Femur (tissue), 1 donor: Measurements from ENCODE around the gene EPC2.
"Not testable (repeated sequence)": the region's sequence is repeated elsewhere in the genome, so short reads cannot be mapped to it uniquely, and the experiment has no call there.

Source experiments
- DNase-seq: peaks from one replicate; pipeline ENCODE4 v3.0.0-alpha.2; 2017

Gene EPC2

GRCh38 chr2:148730085-148730484 is 85.5 kb downstream of the EPC2 start:
- no peak for DNase-seq

- no peak for DNase-seq
Observed at GRCh38 chr2:148737742-148738141, 93.2 kb downstream of the EPC2 start.

- no peak for DNase-seq
Observed at GRCh38 chr2:148739454-148740105, 95.0 kb downstream of the EPC2 start.

- DNase-seq: no peak
Observed at GRCh38 chr2:148742373-148742772, 97.8 kb downstream of the EPC2 start.

GRCh38 chr2:148745151-148745851 is 100.8 kb downstream of the EPC2 start:
- no peak for DNase-seq

- no peak for DNase-seq
Observed at GRCh38 chr2:148746973-148747372, 102.4 kb downstream of the EPC2 start.

- no peak for DNase-seq
Observed at GRCh38 chr2:148751907-148752306, 107.4 kb downstream of the EPC2 start.

GRCh38 chr2:148752977-148753376 is 108.4 kb downstream of the EPC2 start:
- no peak for DNase-seq

GRCh38 chr2:148754864-148755263 is 110.3 kb downstream of the EPC2 start:
- no peak for DNase-seq

- DNase-seq: no peak
Observed at GRCh38 chr2:148756292-148756975, 111.9 kb downstream of the EPC2 start.

GRCh38 chr2:148764815-148765214 is 120.3 kb downstream of the EPC2 start:
- DNase-seq: no peak

GRCh38 chr2:148770047-148770446 is 125.5 kb downstream of the EPC2 start:
- no peak for DNase-seq

- no peak for DNase-seq
Observed at GRCh38 chr2:148781544-148781943, 137.0 kb downstream of the EPC2 start.

GRCh38 chr2:148789059-148789458 is 144.5 kb downstream of the EPC2 start:
- DNase-seq: no peak

- not testable (repeated sequence) for DNase-seq
Observed at GRCh38 chr2:148790172-148790571, 145.6 kb downstream of the EPC2 start.

- DNase-seq: no peak
Observed at GRCh38 chr2:148794558-148794957, 150.0 kb downstream of the EPC2 start.

GRCh38 chr2:148796735-148797512 is 152.4 kb downstream of the EPC2 start:
- DNase-seq: no peak

GRCh38 chr2:148802448-148803220 is 158.1 kb downstream of the EPC2 start:
- DNase-seq: no peak

- no peak for DNase-seq
Observed at GRCh38 chr2:148810081-148810480, 165.5 kb downstream of the EPC2 start.

GRCh38 chr2:148812306-148812705 is 167.8 kb downstream of the EPC2 start:
- DNase-seq: no peak

GRCh38 chr2:148813603-148814065 is 169.1 kb downstream of the EPC2 start:
- DNase-seq: no peak

- no peak for DNase-seq
Observed at GRCh38 chr2:148814143-148814859, 169.8 kb downstream of the EPC2 start.
